ENCODE results near the gene LGI1. TPM values are rescaled to one million over a fixed set of nuclear protein-coding genes. Genes with fewer than 3 reads are reported as not detected.

Gene LGI1
- total RNA-seq, 1 experiment from 2014 or later = 1.2 TPM

GRCh38 chr10:93819520-93819919, 61.8 kb downstream of the LGI1 start:
- TF ChIP-seq CTCF (conservative IDR thresholded peaks at IDR 0.05) = no peak
- H3K27ac Mint-ChIP-seq = no peak overlapping the region
- no peaks in the 10 kb centered on the region for H4K20me1 ChIP-seq (ENCODE audit: control insufficient read depth, insufficient read depth, insufficient read length)
- no peak overlapping the region for H2BK5ac ChIP-seq (ENCODE audit: insufficient read length, low read length)
- H3K27ac ChIP-seq (ENCODE audit: insufficient read length, low read depth, low read length) = no peak overlapping the region
- no peak overlapping the region for H3K23ac ChIP-seq (ENCODE audit: insufficient read length, low read depth, low read length)
- no peaks in the 10 kb centered on the region for H3K9me3 ChIP-seq (ENCODE audit: control insufficient read depth, low read depth, low read length)
- H3K4me2 ChIP-seq (ENCODE audit: insufficient read depth, insufficient read length, low read length) = no peak overlapping the region
- no peak overlapping the region for H2AFZ ChIP-seq (ENCODE audit: low read length)
- no peak overlapping the region for H4K5ac ChIP-seq (ENCODE audit: insufficient read length, low read depth, low read length)
- no peak overlapping the region for H3K4ac ChIP-seq (ENCODE audit: low read depth, low read length)
- H4K91ac ChIP-seq (ENCODE audit: insufficient read length, low read depth, low read length) = no peak overlapping the region
- no peaks in the 10 kb centered on the region for H3K79me1 ChIP-seq (ENCODE audit: insufficient read depth, low read depth, low read length, poor library complexity, severe bottlenecking)
- H3K27me3 Mint-ChIP-seq (ENCODE audit: low read depth) = peaks cover 44% of the 10 kb centered on the region
- no peaks in the 10 kb centered on the region; the same call in 1 of the 2 replicates for H3K4me1 ChIP-seq (ENCODE audit: insufficient read depth, low read length)
- DNase-seq = no peak
- no peak overlapping the region for H3K9ac ChIP-seq (ENCODE audit: extremely low read depth, insufficient read length, low read length)
- H2BK120ac ChIP-seq (ENCODE audit: low read depth, low read length, poor library complexity, severe bottlenecking) = no peak overlapping the region
- no CpG with 5 or more reads among the region's 4 CpGs for WGBS (ENCODE audit: extremely low coverage, insufficient read length, low lambda C conversion rate)
- H2BK12ac ChIP-seq (ENCODE audit: insufficient read length, low read depth, low read length) = no peak overlapping the region
- H3K14ac ChIP-seq (ENCODE audit: insufficient read depth, low read length) = no peak overlapping the region
- no peak overlapping the region for H3K18ac ChIP-seq (ENCODE audit: insufficient read length, low read depth, low read length)
- no peak overlapping the region for H2AK5ac ChIP-seq (ENCODE audit: insufficient read length, low read length)
- no peak overlapping the region for H3T11ph ChIP-seq (ENCODE audit: low read length)
- no peaks in the 10 kb centered on the region for H3K23me2 ChIP-seq (ENCODE audit: insufficient read length, low read depth, low read length, poor library complexity, severe bottlenecking)
- H3K36me3 Mint-ChIP-seq (ENCODE audit: insufficient read depth in 1 of 3, low read depth in 3 of 3) = no peaks in the 10 kb centered on the region
- H3K79me2 ChIP-seq (ENCODE audit: insufficient read depth, low read length) = no peaks in the 10 kb centered on the region
- no peak overlapping the region for H2BK20ac ChIP-seq (ENCODE audit: low read depth, low read length, poor library complexity, severe bottlenecking)
- peaks cover 17% of the 10 kb centered on the region in 2 experiments for H3K4me1 Mint-ChIP-seq
- no peak overlapping the region for H3K4me3 Mint-ChIP-seq
- no peak overlapping the region for H2BK15ac ChIP-seq (ENCODE audit: low read depth, low read length)
- no peak overlapping the region for H3K56ac ChIP-seq (ENCODE audit: insufficient read length, low read depth, low read length)
- no peaks in the 10 kb centered on the region for H3K27me3 ChIP-seq (ENCODE audit: insufficient read depth, low read length)
- H3K9me3 Mint-ChIP-seq = peaks cover 0 to 3% of the 10 kb centered on the region in 2 experiments; a peak in 2 of 5 replicates
- H4K8ac ChIP-seq (replicated peaks; ENCODE audit: insufficient read length, low read depth, low read length) = no peak overlapping the region
